GM15510 (cell line): Measurements from ENCODE around the gene BPIFB1.

ENCODE experiments used
- POLR2A ChIP-seq: IDR thresholded peaks from 3 replicates; pipeline ENCODE4 v1.6.1; 2011; ENCODE audit warnings: borderline replicate concordance; ENCODE audit not compliant: insufficient read length; ENCODE audit errors: extremely low read depth

The BPIFB1 gene

GRCh38 chr20:33299111-33299603 is 16.1 kb downstream of the BPIFB1 start:
- no peak for TF ChIP-seq POLR2A

GRCh38 chr20:33301192-33301930 is 18.3 kb downstream of the BPIFB1 start:
- TF ChIP-seq POLR2A = no peak

DNA sequence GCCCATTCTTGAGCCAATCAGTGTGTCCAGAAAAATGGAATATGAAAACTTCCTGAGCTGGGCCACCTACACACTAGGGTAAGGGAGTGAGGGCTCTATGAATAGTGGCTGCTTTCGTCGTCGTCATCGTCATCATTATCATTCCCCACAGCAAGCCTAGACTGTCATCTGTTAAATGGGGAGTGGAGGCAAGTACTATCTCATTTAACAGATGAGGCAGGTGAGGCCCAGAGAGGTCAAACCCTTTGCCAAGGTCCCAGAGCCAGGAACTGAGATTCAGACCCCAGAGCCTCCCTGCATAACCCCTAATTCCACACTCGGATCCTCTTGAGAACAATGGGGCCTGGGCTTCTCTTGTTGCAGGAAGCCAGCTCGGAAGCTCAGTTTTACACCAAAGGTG is 20.6 kb downstream of the BPIFB1 start:
- TF ChIP-seq POLR2A = no peak

DNA sequence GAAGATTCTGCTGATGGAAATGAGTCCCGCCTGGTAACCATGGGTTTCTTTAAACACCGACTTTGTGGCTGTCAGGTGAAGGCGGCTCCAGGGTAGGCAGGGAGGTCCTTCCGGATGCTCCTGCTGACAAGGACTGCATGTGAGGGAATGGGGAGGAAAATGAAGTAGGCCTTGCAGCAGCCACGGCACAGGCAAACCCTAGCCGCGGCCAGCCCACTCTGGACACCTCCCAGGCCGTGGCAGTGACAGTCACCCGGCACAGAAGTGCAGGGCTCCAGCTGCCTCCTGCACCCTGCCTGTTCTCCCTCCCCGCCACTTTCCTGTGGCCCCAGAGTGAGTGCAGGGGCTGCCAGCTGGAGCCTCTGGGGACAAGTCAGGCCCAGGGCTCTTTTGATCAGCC is 21.0 kb downstream of the BPIFB1 start:
- TF ChIP-seq POLR2A = no peak

- TF ChIP-seq POLR2A = no peak
These were observed 22.6 kb downstream of the BPIFB1 start for GRCh38 chr20:33305589-33306057.

DNA sequence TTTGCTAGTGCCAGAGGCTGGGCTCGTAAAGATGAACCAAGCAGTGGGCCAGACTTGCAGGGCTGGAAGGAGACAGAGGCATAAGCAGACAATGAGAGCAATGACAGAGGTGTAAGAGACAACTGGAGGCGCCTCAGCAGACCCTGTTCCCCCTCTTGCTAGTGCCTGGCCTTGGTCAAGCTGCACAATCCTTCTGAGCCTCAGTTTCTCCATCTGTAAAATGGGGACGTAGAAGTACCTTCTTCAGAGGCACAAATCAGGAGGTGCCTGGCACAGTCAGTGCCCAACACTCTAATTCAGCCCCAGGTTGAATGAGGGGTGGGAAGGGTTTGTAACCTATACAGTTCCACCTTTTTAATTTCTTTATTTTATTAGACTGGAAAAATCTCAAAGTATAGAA is 23.2 kb downstream of the BPIFB1 start:
- no peak for TF ChIP-seq POLR2A

DNA sequence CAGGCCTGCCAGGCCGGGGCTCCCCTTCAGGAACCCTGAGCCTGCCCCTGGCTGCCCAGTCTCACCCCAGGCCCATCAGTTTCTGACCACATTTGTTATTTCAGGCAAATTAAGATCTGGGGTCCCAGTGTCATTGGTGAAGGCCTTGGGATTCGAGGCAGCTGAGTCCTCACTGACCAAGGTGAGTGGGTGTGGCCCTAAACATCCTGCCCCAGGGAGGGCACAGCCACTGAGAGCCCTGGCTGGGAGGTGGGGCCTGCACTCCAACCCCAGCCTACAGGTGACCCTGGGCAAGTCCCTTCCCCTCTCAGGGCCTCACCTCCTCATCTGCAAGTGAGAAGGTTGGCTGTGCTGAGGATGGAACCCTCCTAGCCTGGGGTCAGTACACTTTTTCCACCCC is 23.8 kb downstream of the BPIFB1 start:
- TF ChIP-seq POLR2A = no peak

DNA sequence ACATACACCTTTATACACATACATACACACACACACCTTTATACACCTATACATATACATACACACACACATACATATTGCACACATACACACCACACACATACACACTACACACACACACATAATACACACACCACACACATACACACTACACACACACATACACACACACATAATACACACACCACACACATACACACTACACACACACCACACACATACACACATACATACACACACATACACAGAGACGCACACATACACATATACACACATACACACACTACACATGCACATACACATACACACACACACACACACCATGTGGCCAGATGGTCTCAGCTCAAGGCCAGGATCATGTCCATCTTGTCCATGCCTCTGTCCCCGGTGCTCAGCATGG is 25.7 kb downstream of the BPIFB1 start:
- no peak for TF ChIP-seq POLR2A

- TF ChIP-seq POLR2A = no peak
These were observed 26.6 kb downstream of the BPIFB1 start for GRCh38 chr20:33309631-33310030.

- no peak for TF ChIP-seq POLR2A
These were observed 27.4 kb downstream of the BPIFB1 start for GRCh38 chr20:33310327-33310899.

GRCh38 chr20:33311011-33311410 is 28.0 kb downstream of the BPIFB1 start:
- TF ChIP-seq POLR2A = no peak

DNA sequence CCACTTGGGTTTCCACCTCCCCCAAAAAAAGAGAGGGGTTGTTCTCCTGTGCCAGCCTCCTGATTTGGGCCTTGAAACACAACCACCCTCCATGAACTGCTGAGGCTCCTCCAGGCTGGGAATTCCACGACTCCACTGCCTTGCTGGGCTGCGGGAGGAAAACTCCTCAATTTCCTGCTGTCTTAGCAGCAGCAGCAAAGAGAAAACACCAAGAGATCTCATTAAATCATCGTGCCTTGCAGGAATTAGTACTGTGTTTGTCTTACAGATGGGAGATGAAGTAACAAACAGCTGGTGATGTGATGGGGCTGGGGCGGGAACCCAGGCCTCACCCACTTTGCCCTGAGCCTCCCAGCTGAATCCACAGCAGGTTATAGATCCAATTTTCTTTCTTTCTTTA is 29.0 kb downstream of the BPIFB1 start:
- TF ChIP-seq POLR2A = no peak

DNA sequence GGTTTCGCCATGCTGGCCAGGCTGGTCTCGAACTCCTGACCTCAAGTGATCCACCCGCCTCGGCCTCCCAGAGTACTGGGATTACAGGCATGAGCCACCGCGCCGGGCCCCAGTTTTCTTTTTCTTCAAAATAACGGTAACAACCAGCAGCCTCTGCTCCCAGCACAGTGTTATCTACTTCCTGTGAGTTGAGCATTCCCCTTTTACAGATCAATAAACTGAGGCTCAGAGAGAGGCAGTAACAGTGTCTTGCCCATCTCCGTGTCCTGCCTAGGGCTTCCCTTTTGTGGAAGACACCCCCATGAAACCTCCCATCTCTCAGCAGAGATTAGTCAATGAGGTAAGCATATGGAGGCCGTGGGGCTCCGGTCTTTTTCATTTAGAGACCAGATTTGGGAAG is 29.6 kb downstream of the BPIFB1 start:
- TF ChIP-seq POLR2A = no peak

- TF ChIP-seq POLR2A = no peak
These were observed 30.8 kb downstream of the BPIFB1 start for GRCh38 chr20:33313686-33314314.

- TF ChIP-seq POLR2A = no peak
These were observed 33.3 kb downstream of the BPIFB1 start for GRCh38 chr20:33316343-33316742.

GRCh38 chr20:33316958-33317357 is 33.9 kb downstream of the BPIFB1 start:
- no peak for TF ChIP-seq POLR2A
